Measurements from ENCODE around the gene FGF14.
"Not testable (repeated sequence)": the region's sequence is repeated elsewhere in the genome, so short reads cannot be mapped to it uniquely, and the experiment has no call there.

The FGF14 gene

GRCh38 chr13:102028206-102028605 lies 373.6 kb downstream of the FGF14 start:
- no peak for DNase-seq

DNA sequence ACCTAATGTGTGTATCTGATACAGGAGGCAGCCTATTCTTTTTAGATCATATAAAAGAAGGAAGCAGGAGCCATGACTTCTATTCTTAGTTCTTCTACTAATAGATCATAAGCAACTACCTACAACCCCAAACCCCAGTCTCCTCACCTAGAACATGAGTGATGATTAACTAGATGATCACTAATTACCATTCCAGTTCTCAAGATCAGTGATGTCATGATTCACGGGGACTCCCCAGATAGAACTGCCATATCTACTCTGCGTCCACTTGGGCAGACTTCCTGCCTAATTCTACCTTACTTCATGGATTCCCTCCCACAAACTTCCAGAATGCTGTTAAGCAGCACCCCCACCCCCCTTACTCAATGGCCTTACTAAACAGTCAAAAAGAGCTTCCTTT lies 380.1 kb downstream of the FGF14 start:
- no peak for DNase-seq

DNA sequence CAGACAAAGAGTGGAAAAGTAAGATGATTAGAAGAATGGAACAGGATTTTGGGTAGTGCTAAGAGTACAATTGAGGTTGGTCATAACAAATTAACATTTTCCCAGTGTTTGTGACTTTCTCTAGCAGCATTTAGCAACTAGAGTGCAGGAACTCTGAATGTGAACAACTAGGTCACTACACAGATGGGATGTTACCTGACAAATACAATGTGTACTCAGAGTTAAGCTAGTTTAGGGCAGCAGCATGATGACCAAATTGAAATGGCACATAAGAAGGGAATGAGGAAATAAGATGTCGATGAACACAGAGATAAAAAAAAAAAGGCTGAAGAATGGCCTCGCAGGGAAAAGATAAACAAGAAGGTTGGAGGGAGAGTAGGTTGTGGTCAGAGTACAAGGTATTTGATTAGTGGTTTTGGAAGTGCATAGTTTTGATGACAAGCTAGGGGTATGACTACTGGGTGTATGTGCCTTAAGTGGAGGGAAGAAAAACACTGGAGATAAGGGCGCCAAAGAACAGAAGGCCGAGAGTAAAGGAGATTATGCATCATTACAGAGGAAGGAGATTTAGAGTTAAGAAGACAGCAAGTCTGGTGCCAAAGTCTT lies 381.1 kb downstream of the FGF14 start:
- DNase-seq: no peak

DNA sequence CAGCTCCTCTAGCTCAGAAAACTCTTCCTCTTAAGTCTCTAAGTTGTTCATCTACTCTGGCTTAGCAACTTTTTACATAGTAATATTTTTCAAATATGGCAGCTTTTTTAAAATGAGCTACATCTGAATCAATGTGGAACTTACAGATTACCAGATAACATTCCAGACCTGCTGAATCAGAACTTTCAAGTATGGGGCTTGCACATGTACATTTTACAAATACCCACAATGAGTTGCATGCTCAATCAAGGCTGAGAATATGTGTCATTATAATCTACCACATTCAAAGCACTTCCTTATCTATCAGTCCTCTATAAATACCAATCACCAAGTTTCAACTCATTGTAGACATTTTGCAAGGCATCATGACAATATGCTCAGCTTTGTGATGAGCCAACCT lies 383.1 kb downstream of the FGF14 start:
- DNase-seq: no peak

DNA sequence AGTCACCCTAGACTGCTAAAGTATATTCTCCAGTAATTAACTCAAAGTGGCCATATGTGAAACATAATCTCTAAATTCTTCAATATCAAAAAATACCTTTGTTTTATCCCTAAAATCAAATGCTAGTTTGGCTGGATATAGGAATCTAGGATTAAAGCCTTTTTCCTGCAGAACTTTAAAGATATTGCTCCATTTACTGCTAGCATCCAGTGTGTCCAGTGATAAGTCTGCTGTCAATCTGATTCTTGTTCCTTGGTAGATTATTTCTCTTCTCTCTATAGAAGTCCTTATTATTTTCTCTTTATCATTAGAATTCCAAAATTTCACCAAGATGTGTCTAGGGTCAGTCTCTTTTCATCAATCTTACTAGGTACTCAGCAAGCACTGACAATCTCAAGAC lies 384.6 kb downstream of the FGF14 start:
- no peak for DNase-seq

- DNase-seq: no peak
These were observed 389.3 kb downstream of the FGF14 start for GRCh38 chr13:102012299-102013293.

DNA sequence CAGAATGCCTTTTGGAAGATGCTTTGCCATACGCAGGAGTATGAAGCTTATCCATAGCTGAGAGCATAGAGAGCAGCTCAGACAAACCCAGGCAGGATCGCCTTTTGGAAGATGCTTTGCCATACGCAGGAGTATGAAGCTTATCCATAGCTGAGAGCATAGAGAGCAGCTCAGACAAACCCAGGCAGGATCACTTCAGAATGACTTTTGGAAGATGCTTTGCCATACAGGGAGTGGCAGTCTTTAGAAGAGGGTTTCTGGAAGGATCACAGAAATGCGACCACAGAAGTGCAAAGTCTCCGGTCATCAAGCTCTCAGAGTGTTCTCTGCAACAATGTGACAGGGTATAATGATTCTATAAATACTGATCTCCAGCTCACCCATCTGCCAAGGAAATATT lies 390.4 kb downstream of the FGF14 start:
- DNase-seq: not testable (repeated sequence)

- no peak for DNase-seq
These were observed 397.8 kb downstream of the FGF14 start for GRCh38 chr13:102003848-102004570.

GRCh38 chr13:102002287-102002686 lies 399.6 kb downstream of the FGF14 start:
- DNase-seq: no peak

DNA sequence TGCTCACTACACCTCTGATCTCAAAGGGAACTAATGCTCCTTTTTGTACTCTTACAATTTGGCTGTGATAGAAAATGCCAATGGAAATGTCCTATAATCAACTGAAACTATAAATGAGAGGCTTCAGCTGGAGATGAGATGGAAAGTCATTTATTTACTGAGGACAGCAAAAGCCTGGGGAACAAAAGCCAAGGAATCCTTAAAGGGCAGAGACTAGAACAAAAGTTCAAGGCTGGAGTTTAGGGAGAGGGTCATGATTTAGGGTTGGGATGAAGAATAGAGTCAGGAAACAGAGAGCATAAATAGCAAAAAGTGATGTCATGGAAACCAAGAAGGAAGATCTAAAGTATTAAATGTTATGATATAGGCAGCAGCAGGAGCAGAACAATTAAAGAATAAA lies 401.1 kb downstream of the FGF14 start:
- DNase-seq: no peak

- DNase-seq: no peak
These were observed 403.7 kb downstream of the FGF14 start for GRCh38 chr13:101998129-101998528.

- DNase-seq: no peak
These were observed 404.9 kb downstream of the FGF14 start for GRCh38 chr13:101996954-101997353.

GRCh38 chr13:101989798-101990350 lies 412.0 kb downstream of the FGF14 start:
- DNase-seq: no peak

GRCh38 chr13:101988140-101988539 lies 413.7 kb downstream of the FGF14 start:
- no peak for DNase-seq

DNA sequence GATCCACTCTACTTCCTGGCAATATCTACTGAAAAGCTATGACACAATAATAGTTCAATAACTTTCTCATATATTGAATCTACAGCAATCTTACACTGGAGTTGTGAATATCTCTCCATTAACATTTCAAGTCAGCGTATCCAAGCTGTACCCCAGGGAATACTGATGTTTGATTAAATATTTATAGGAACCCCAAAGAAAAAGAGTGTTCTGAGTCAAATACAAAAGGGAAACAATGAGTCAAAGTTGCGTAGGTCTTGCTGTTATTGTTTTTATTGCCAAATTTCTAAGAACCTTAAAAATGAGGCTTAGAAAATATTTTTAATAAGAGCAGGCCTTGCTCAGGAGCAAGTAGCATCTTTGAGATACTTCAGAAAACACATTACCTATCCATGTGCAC lies 415.5 kb downstream of the FGF14 start:
- no peak for DNase-seq

DNA sequence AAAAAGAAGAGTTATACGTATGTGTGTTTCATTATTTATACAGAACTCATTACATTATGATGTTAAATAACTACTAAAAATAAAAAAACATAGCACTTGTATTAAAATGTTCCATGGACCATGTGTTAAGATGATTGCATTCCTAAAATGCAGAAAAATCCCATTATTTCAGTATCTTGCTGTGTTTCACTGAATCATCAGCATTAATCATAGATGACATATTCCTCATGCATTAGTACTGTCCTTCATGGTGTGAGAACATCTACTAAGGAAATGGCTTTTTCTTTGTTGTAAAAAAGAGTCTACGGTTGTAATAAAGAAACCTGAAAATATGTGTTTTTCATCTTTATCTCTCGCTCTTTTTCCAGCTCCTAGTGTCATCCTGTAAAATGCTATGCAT lies 416.5 kb downstream of the FGF14 start:
- DNase-seq: no peak

- DNase-seq: no peak
These were observed 418.9 kb downstream of the FGF14 start for GRCh38 chr13:101982903-101983302.

DNA sequence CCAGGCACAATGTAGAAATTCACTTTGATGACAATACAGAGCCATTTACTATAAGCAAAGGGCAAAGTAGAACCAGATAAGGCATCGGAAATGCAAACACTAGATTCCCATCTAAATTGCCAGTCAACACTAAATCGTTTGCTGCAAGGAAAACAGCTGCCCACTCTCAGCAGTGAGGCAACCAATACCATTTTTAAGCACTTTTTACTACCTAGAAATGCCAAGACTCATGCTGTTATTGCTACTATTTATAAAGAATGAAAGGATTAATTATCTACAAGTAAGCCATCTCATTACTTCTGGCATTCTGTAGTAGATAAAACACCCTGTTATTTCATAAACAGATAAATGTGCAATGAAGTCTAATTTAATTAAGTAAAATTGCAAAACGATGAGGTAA lies 422.0 kb downstream of the FGF14 start:
- DNase-seq: no peak

DNA sequence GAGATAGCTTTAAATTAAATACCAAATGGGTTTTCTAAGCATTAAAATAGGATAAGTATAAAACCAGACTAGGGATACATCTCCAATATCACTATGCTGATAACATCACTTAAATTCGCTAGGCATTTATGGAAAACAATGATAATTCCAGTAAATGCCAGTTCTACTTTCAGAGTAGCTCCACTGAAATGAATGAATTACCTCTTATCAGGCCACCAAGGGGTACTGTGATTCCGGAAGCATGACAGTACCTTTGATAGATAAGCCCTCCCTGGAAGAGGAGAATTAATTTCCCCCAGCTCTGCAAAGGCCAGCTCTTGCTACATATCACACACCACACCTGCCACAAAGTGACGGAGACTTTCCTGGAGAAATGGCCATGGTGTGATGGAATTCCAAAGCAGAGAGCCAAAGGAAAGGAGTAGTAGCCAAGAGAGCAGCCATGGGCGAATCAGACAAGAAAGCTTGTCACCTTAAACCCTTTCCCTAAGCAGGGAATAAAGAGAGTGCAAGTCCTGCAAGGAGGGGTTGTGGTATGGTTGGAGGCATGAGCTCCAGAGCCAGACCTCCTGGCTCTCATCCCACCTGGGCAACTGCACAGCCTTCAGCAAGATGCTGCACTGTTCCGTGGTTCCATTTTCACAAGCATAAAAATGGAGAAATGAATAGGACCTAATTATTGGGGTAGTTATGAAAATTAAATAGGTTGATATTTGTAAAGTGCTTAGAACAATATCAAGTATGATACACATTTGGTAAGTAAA lies 423.1 kb downstream of the FGF14 start:
- DNase-seq: no peak

DNA sequence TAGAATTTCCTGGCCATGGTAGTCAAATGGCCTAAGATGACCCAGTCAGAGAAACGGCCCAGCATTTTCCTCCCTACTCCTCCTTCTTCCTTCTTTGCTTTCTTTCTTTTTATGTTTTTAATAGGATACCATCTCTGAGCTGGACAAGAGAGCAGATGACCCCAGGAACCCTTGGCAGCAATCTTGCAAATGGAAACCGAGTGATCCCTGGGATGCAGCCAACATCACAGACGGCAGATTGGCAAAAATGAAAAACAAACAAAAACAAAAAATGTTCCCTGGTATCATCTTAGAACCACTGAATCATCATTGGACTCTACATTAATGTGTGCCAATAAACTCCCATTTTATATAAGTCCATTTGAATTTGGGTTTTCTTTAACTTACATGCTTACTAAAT lies 424.4 kb downstream of the FGF14 start:
- DNase-seq: no peak

DNA sequence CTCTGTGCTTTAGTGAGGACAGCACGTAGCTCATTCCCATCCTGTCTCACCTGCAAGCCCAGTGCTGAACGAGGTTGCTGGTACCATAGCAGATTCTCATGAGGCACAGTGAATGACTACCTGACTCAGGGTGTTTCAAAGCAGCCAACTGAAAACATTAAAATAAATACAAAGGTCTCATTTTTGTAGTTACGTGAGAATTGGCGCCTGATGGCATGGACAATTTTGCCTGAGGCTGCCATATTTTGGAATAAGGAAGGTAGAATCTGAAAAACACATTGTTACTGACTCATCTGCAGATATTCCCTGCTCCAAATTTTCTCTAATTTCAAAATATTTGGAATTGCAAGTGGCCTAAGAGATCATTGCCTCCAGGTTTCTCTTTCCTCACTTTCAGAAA lies 429.7 kb downstream of the FGF14 start:
- no peak for DNase-seq

- DNase-seq: no peak
These were observed 431.5 kb downstream of the FGF14 start for GRCh38 chr13:101970341-101970740.

DNA sequence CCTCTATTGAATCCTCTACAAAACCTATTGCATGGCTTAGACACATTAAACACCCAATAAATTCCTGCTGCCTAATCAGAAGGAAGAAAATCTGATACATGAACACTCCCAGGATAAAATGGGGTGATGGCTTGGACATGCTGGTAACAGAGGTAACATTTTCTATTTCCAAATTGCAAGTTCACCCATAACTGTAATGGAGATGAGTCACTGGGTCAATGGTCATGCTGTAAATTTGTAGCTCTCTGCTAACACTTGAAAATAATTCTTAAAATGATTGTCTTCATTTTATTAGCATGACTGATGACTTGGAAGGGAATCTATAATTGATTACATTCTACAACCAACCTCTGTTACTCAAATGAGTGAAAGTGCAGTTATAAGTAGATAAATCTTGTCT lies 434.1 kb downstream of the FGF14 start:
- no peak for DNase-seq
